Measurements from ENCODE around the gene KLRC4.
"Not testable (repeated sequence)": the region's sequence is repeated elsewhere in the genome, so short reads cannot be mapped to it uniquely, and the experiment has no call there.

The KLRC4 gene

GRCh38 chr12:10369557-10370415, 39.8 kb downstream of the KLRC4 start:
- no peaks in the 10 kb centered on the region for H3K9me3 ChIP-seq (ENCODE audit: low read length)
- H4K20me1 ChIP-seq (ENCODE audit: insufficient read depth, low read length), result no peaks in the 10 kb centered on the region
- no peaks in the 10 kb centered on the region for H3K9me2 ChIP-seq (ENCODE audit: low read depth, low read length)
- TF ChIP-seq, protein P1, sequence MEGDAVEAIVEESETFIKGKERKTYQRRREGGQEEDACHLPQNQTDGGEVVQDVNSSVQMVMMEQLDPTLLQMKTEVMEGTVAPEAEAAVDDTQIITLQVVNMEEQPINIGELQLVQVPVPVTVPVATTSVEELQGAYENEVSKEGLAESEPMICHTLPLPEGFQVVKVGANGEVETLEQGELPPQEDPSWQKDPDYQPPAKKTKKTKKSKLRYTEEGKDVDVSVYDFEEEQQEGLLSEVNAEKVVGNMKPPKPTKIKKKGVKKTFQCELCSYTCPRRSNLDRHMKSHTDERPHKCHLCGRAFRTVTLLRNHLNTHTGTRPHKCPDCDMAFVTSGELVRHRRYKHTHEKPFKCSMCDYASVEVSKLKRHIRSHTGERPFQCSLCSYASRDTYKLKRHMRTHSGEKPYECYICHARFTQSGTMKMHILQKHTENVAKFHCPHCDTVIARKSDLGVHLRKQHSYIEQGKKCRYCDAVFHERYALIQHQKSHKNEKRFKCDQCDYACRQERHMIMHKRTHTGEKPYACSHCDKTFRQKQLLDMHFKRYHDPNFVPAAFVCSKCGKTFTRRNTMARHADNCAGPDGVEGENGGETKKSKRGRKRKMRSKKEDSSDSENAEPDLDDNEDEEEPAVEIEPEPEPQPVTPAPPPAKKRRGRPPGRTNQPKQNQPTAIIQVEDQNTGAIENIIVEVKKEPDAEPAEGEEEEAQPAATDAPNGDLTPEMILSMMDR (IDR thresholded peaks at IDR 0.05; ENCODE audit: low read length), result no peak
- no peak for TF ChIP-seq EZH2 (IDR thresholded peaks at IDR 0.05; ENCODE audit: borderline replicate concordance, low read length)
- peaks cover 76% of the 10 kb centered on the region for H3K36me3 ChIP-seq (ENCODE audit: insufficient read depth, low read length)
- no peaks in the 10 kb centered on the region for H3K79me2 ChIP-seq (ENCODE audit: insufficient read depth, low read length)
- no peak overlapping the region for H3K27ac ChIP-seq (ENCODE audit: low read depth, low read length, poor library complexity, severe bottlenecking)
- H3K4me3 ChIP-seq (ENCODE audit: low read depth, low read length, poor library complexity, severe bottlenecking), result no peak overlapping the region
- no peak overlapping the region for H3K4me2 ChIP-seq (ENCODE audit: low read length)
- no peak overlapping the region for H3K9ac ChIP-seq (ENCODE audit: low read length)
- H3K4me1 ChIP-seq (ENCODE audit: insufficient read depth, low read length, severe bottlenecking), result peaks cover 44% of the 10 kb centered on the region
- H3K27me3 ChIP-seq (ENCODE audit: insufficient read depth, low read length), result no peaks in the 10 kb centered on the region
- no peaks in the 10 kb centered on the region for H3F3A ChIP-seq (ENCODE audit: insufficient read depth, low read length)
- H2AFZ ChIP-seq (ENCODE audit: low read length), result no peak overlapping the region

- Histone ChIP-seq H3K27me3 (ENCODE audit: insufficient read depth, low read length) (no peaks in the 10 kb centered on the region), H3K36me3 (ENCODE audit: insufficient read depth, low read length) (peaks cover 71% of the 10 kb centered on the region), H3K9me3 (ENCODE audit: low read length) (no peaks in the 10 kb centered on the region), H4K20me1 (ENCODE audit: insufficient read depth, low read length) (no peaks in the 10 kb centered on the region), H3F3A (ENCODE audit: insufficient read depth, low read length) (no peaks in the 10 kb centered on the region), H3K79me2 (ENCODE audit: insufficient read depth, low read length) (no peaks in the 10 kb centered on the region), H2AFZ (ENCODE audit: low read length) (no peak overlapping the region), H3K9me2 (ENCODE audit: low read depth, low read length) (no peaks in the 10 kb centered on the region), H3K4me1 (ENCODE audit: insufficient read depth, low read length, severe bottlenecking) (peaks cover 57% of the 10 kb centered on the region), H3K4me2 (ENCODE audit: low read length) (no peak overlapping the region), H3K27ac (ENCODE audit: low read depth, low read length, poor library complexity, severe bottlenecking) (peak overlapping the region; percentile 90), H3K4me3 (ENCODE audit: low read depth, low read length, poor library complexity, severe bottlenecking) (no peak overlapping the region), H3K9ac (ENCODE audit: low read length) (no peak overlapping the region)
- no peak for TF ChIP-seq EZH2 (IDR thresholded peaks at IDR 0.05; ENCODE audit: borderline replicate concordance, low read length)
- TF ChIP-seq, protein P1 (IDR thresholded peaks at IDR 0.05; ENCODE audit: low read length), result no peak
Observed at GRCh38 chr12:10368206-10369171, 41.1 kb downstream of the KLRC4 start.

DNA sequence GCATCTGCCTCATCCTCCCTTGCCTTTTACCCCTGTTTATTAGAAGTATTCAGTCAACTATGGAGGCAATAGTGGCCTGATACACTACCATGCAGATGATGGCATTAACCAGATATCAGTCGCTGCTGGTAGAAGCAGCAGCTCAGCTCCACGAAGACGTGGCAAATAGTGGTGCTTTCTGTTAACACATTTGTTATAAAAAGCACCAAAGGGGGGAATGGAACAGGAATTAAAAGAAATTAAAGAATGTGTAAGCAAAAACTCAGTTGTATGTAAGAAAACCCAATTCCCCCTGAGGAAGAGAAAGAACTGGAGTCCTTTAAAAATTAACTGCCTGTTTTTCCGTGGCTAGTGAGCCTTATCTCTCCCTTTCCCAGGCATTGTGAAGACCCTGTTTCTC, 41.8 kb downstream of the KLRC4 start:
- not testable (repeated sequence) for H3K9ac ChIP-seq (ENCODE audit: low read length); H3K79me2 ChIP-seq (ENCODE audit: insufficient read depth, low read length); H4K20me1 ChIP-seq (ENCODE audit: insufficient read depth, low read length); H3K4me3 ChIP-seq (ENCODE audit: low read depth, low read length, poor library complexity, severe bottlenecking); H3K27me3 ChIP-seq (ENCODE audit: insufficient read depth, low read length); H2AFZ ChIP-seq (ENCODE audit: low read length); H3K4me2 ChIP-seq (ENCODE audit: low read length); H3F3A ChIP-seq (ENCODE audit: insufficient read depth, low read length); H3K9me2 ChIP-seq (ENCODE audit: low read depth, low read length); H3K9me3 ChIP-seq (ENCODE audit: low read length)
- peaks cover 63% of the 10 kb centered on the region for H3K36me3 ChIP-seq (ENCODE audit: insufficient read depth, low read length)
- peak overlapping the region; percentile 90 for H3K27ac ChIP-seq (ENCODE audit: low read depth, low read length, poor library complexity, severe bottlenecking)
- peaks cover 64% of the 10 kb centered on the region for H3K4me1 ChIP-seq (ENCODE audit: insufficient read depth, low read length, severe bottlenecking)

All from OCI-LY1 (cell line).